Suppressor macrophage (primary cell): ENCODE measurements around the gene TEX261.

Experiments
- DNase-seq, 4 experiments: peaks; one replicate each; pipeline ENCODE4 v3.0.0-alpha.2; 2020 to 2022

TEX261 gene

DNA sequence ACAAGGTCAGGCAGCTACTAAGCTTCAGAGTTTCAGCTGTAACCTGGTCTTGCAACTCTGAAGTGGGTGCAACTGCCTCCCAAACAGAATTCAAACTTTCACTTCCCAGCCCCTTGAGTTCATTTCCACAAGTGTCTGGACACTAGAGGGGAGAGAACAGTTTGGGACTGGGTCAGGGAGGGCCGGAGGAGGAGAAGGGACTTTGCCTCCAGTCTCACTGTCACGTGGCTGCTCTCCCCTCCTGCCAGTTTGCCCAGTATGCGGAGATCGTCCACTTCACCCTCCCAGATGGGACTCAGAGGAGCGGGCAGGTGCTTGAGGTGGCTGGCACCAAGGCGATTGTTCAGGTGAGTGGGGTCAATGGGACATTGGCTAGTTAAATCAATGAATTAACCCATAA, 36.9 kb downstream of the TEX261 start:
- no peak for DNase-seq

DNA sequence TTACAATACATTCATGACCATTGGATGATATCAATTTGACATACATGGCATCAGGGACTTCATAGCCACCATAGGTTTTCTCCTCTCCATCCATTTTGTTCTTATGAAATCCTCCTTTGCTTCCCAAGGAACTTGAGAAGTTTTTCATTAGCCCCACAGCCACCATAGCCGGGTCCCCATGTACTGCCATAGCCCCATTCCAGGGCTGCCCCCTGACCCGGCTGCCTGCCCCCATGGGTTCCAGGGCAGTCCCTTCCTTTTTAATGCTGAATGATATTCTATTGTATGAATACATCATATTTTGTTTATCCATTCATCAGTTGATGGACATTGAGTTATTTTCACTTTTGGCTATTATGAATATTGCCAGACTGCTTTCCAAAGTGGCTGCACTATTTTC, 38.5 kb downstream of the TEX261 start:
- no peak for DNase-seq

DNA sequence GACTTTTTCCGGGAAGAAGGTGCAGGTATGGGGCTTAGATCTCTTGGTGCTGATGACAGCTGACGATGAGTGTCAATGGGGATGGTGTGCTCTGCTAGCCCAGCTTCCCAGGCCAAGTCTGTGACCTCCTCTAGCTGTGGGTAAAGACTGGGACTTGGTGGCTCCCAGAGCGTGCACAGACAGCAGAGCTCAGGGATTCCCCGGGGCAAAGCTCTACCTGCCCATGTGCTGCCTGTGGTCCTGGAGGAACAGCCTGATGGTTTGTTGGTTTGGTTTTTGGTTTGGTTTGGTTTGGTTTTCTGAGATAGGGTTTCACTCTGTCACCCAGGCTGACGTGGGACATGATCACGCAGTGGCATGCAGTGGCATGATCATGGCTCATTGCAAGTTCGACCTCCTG, 39.8 kb downstream of the TEX261 start:
- DNase-seq, result no peak

DNA sequence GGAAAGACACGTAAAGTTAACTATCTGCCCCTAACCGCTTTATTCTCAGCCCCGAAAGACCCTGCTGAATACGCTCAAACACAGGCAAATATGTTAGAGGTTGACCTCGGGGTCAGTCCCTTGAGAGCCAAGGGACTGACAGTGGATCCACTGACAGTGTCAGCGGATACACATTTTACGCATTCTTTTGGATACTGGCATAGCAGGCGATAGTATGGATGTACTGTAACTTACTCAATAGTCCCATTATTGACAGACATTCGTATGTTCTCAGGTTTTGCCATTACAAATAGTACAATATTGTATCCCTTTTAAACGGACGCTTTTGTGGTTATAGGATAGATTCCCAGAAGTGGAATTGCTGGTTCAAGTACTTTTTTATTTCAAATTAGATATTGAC, 45.6 kb downstream of the TEX261 start:
- no peak for DNase-seq

DNA sequence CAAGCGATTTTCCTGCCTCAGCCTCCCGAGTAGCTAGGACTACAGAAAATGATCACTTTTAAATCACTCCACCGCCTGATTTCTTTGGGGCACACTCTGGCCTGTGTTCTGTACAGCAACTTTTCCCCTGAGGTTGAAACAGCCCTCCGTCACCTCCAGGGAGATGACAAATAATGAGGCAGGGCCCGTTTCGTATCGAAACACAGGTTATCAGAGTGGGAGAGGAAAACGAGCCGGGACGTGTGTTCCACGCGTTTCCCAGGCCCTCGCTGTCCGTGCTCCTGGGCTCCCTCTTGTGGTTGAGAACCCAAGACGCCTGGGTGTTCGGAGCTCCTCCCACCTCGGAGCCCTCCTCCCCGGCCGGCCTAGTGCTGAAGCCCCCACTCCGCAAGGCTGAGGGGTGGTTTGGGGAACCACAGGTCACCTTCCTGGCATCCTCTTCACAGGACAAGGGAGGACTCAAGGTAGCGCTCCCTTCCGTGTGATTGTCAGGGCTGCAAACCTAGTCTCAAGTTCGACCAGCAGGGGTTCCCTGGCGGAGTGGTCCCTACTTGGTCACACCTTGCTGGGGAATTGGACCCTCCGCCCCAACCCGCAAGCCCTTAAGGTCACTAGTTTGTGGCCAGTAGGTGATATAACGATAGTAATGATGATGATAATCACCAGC, 46.2 kb downstream of the TEX261 start:
- peak; percentile 79 to 90 (median 84) for DNase-seq

GRCh38 chr2:70947556-70948184, 47.0 kb downstream of the TEX261 start:
- DNase-seq, result no peak

GRCh38 chr2:70946832-70947442, 47.7 kb downstream of the TEX261 start:
- peak; percentile 66 to 78 (median 72) for DNase-seq

- DNase-seq, result no peak
Measured at GRCh38 chr2:70944111-70944690, 50.5 kb downstream of the TEX261 start.

GRCh38 chr2:70943205-70943871, 51.3 kb downstream of the TEX261 start:
- DNase-seq, result no peak

DNA sequence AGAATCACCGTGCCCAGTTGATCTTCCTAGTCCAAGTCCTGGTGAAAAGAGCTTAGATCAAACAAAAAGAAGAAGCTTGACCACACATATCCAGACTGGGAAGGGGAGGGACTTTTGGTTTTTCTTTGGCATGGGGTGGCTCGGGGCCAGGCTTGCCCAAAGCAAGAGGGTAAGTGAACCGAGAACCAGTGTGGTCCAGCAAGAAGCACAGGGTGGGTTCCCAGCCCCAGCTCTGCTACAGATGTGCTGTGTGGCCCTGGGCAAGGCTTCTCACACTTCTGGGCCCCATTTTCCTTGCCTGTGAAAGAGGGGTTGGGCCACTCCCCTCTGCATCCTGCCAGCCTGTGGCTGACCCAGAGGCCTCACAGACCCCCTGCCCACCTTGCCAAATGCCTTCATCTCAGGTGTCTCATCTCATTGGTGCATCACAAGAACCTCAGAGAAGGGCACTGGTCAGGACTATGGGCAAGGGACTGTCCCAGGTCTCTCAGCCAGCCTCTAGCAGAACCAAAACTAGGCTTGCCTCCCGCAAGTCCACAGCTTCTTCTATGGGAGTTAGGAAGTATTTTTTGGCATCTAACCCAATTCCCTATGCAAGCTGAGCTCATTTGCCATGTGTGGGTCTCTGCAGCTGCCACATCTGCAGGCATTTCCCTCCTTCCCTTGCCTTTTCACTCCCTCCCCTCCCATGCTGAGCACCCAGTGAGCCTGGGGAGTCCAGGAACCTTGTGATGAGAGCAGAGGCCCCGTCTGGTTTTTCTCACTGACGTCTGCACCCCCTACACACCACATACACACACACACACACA, 52.1 kb downstream of the TEX261 start:
- DNase-seq, result no peak

DNA sequence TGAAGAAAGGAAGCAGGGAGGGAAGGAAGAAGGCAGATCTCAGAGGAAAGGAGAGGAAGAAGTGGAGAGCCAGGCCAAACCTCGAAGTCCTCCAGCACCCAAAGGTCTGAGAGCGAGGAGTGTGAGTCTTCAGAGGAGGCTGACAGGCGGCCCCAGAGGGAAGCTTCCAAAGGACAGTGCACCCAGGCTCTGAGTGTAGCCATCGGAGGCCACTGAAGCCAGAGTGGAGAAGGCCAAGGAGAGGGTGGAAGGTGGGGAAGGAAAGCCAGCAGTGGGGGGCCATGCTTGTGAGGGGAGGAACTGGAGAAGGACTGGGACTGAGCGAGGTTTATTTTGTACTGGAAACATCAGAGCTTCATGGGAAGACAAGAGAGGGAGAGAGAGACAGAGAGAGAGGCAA, 53.0 kb downstream of the TEX261 start:
- no peak for DNase-seq

GRCh38 chr2:70941186-70941585, 53.5 kb downstream of the TEX261 start:
- DNase-seq, result no peak

DNA sequence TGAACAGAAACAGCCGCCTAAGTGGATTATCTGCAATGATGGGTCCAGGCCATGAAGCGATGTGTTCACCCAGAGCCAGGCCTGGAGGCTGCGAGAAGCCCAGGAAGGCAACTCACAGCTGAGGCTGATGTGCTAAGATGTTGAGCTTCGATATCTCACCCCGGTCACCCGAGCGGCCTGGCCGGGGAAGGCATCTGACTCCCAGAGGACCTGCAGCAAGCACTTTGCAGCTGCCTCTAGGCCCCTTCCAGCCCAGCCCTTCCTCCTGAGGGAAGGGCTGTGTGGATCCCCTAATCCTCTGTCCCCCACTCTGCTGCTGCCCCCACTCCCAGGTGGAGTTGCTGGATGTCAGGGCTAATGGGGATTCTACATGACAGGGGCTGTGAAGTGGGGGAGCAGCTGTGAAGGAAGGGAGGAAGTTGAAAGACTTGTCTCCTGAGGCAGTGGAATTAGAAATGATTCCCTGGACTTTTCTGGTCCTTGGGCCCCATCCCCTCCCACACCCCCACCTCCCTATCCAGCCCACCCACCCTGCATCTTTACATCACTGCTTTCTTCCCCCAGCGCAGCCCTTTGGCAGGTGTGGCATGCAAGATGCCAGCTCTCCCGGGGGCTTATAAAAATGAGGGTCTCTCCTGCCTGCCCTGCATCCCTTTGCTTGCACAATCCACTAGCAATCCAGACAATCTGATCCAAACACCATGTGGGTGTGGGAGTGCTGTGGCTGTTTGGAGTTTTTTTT, 54.7 kb downstream of the TEX261 start:
- DNase-seq, result no peak

DNA sequence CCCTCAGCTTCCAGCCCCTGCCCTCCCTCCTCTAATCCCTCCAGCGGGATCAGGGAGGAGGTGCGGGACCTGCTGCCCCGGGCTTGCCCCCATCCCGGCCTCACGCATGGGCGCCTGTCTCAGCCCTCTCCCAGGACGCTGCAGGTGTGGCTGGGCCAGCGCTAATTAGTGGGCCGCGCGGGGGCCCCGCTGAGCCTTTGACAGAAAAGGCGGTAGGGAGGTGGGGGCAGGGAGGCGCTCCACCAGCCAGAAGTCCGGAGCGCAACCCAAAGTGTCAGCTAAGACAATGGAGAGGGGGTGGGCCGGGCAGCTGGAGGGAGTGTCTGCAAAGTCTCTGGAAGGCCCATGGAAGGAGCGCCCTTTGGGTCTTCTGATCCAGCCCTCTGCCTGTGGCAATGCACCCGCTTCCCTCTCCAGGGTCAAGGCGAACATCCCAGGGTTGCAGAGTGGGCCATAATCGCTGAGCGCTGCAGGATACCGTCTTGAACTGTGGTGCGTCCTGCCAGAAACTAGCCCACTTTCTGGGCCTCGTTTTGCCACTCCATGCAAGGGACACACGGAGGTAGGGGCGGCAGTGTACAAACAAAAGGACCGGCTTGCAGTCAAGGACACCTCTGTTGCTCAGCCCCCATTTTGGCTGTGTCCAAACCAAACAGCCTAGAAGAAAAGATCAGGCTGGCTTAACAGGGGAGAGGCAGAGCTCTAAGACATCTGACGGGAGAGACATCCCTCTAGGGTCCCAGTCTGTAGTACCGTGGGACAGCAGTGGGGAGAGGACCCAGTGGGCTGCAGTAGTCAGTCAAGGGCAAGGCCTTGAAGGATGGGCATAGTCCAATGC, 55.5 kb downstream of the TEX261 start:
- no peak for DNase-seq

- DNase-seq, result no peak
Measured at GRCh38 chr2:70938586-70938950, 56.1 kb downstream of the TEX261 start.

DNA sequence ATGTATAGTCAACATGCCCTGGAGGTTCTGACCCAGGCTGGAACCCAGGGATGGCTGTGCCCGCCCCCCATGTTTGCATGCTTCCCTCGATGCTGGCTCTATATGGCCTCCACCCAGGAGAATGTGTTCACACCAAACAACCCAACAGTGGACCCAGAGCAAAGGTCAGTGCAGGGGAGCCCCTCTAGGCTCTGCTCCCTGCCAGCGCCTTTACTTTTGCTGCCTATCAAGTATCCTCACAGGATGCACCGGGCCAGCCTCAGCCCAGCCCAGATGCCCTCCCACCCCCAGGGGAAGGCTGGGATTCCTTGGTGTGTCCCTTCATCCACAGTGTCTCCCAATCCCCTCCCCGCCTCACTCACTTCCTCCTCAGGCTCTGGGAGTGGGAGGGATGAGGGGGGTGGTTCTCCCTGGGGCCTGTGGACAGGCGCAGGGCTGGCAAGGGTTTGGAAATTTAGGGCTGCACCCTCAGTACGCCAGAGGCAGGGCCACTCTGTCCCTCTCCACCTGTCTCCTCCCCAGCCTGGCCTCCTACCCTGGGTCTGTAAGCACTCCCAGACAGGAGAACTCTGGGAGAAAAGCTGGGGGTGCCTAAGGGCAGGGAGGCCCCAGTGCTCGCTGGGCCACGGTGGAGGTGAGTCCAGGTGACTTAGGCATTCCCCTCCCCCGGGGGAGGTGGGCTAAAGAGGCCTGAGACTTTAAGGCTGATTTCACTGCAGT, 56.6 kb downstream of the TEX261 start:
- DNase-seq, result no peak

- DNase-seq, result no peak
Measured at GRCh38 chr2:70936979-70937811, 57.5 kb downstream of the TEX261 start.

- no peak for DNase-seq
Measured at GRCh38 chr2:70936165-70936978, 58.3 kb downstream of the TEX261 start.
